HG03039 (cell line): ENCODE data around the gene DPP6.

ENCODE experiments used
- ATAC-seq: cut with Tn5 transposase; IDR thresholded peaks from one replicate; pipeline ENCODE4 v1.9.1; 2021; ENCODE audit warnings: mild to moderate bottlenecking, moderate library complexity; ENCODE audit not compliant: unreplicated experiment

The DPP6 gene

DNA sequence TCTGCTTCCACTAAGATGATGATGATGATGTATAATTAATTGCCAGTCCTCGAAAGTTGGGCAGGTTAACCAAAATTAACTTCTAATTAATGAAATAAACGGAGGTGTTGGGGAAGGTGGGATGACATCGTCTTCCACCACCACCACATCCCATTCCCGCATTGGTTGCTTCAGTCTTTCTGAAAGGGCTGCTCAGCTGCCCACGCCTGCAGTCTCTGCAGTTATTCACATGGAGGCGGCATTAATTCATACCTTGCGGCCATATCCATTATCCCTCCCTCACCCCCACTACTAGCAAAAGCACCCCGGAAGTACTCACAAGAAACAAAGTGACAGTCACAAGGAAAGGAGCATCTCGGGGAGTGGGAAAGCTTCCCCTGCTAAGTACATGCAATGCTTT is 387.9 kb downstream of the DPP6 start:
- ATAC-seq: no peak

DNA sequence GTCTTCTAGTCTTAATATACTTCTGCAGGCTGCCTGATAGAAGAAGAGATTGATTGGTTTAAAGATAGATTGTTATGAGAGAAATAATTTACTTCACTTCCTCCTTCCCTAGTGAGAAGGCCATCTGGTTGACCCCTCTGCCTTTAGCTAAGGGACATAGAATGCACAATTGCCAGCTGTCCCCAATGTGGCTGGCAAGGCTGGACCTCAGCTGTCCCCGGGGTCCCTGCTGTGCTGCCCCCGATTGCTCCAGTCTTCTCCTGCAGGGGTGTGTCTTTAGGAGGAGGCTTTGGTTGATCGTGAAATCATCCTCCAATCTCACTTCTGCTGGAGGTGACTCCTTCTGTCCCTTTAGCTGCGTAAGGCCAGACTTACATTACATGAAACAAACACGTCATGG is 388.5 kb downstream of the DPP6 start:
- ATAC-seq: no peak

DNA sequence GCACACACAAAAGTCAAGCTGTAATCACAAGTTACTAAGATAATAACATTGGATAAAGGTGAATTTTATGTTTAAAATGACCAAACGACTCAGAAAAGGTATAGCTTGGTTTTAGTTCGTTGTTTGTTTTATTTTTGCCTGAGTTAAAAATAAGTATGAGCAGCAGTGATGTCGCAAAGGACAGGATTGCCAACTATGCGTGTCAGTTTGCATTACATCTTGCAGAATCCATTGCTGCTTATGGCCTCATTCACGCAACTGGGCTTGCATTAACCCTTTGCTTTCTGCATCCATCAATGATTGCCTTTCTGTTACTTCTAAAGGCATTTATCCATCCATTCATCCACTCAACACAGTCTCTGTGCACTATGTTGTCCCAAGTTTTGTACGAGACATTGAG is 389.6 kb downstream of the DPP6 start:
- ATAC-seq: no peak

DNA sequence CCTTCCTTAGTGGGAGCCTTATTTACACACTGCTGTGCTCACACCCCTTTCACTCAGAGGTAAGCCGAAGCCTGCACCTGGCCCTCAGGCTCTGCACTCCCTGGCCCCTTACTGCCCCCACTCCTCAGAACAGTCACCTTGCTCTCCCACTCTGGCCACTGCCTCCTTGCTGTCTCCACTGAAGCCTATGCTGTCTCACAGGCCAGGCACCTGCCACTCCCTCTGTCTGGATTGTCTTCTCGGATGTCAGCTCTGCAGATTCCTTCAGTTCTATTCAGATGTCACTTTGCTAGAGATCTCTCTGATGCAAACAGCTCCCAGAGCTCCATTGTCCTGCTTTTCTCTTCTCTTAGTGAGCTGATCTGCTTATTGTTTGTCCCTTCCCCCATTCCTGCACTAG is 390.7 kb downstream of the DPP6 start:
- no peak for ATAC-seq

- no peak for ATAC-seq
Observed at GRCh38 chr7:154450451-154450850, 398.3 kb downstream of the DPP6 start.

GRCh38 chr7:154451480-154452457 is 399.6 kb downstream of the DPP6 start:
- no peak for ATAC-seq

DNA sequence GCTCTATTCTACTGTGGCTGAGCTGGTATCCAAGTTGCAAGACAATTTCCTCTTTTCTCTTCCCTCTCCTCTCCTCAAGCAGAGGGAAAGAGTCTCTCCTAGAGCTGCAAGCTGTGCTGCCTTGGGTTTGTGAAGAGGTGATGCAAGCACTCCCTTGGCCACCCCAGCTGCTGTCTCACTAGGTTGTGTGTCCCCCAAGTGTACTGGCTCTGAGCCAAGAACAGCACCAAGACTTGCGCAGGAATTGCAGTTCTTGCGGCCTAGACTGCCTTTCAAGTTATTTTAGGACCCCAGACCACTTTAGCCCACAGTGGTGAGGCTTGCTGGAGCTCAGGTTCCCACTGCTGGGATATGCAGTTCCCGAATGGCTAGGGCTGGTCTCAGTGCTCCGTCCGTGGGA is 411.6 kb downstream of the DPP6 start:
- ATAC-seq: no peak

DNA sequence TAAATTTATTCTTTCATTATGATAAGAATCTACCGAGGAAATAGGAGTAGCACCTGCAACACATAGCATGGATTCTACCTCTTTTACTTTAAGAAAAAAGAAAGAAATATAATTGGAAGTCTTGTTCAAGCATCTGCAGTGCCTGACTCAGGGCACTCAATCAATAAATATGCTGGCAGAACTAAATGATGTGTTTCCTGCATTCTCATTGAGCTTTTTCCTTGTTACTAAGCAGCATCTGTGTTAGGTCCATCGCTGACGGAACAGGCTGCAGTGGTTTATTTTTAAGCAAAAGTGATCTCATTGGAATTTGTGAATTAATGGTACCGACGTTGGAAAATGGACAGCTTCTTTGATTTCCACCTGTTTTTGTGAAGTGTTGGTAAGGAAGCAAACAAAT is 417.5 kb downstream of the DPP6 start:
- ATAC-seq: no peak

GRCh38 chr7:154472343-154472742 is 420.1 kb downstream of the DPP6 start:
- ATAC-seq: no peak

DNA sequence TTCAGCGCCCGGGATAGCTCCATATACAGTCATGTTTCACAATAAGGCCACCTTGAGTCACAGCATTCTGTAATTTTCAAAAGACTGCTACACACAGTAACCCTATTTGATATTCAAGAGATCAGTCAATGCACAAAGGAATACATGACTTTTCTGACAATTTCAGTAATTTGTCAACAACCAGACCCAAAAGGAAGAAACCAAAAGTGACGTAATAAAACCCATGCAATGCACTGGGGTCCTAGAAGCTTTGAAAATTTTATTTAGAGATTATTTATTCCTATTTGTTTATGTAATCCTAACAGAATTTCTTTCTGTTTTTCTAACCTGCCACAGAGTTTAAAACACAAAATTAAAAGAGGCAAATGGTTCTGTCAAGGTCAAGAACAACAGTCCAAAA is 421.2 kb downstream of the DPP6 start:
- ATAC-seq: no peak

DNA sequence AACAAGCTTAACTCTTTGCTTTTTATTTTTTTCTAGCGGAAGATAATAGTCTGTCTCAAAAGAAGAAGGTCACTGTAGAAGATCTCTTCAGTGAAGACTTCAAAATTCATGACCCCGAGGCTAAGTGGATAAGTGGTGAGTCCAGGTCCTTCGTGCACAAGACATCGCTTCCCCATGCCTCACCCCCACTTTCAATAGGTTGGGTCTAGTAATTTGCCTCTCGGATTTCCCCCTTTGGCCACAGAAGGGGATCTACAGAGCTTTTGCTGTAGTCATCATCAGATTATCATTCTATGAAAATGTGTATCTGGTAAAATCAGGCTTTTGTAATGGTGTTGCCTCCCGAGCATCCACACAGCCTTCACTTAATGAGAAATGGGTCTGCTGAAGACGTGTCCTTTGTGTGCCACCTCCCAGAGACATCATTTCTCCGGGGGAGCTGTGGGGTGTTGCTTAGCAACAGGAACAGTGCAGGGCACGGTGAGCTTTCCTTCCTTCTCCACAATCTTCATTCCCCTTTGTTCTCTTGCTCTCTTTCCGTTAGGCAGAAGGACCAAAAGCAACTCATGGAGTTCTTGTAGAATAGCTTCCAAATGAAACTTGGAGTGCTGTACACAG is 422.8 kb downstream of the DPP6 start:
- ATAC-seq: no peak

- ATAC-seq: no peak
Observed at GRCh38 chr7:154475864-154476263, 423.7 kb downstream of the DPP6 start.

DNA sequence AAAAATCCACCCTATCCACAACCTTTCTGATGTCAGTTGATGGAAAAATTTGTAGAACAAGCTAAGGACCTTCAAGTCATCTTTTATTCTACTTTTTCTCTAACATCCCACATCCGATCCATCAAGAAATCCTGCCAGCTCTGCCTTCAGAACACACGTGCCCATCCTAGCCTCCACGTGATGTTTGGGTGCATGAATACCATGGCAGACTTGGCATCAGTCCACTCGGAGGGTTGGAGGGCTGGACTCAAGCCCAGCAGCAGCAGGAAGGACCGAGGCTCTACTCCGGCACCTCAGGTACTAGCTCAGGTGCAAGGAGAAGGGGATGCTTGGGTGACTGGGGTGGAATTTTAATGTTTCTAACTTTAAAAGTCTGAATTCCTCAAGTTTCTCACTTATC is 428.6 kb downstream of the DPP6 start:
- ATAC-seq: no peak

- ATAC-seq: no peak
Observed at GRCh38 chr7:154482863-154483262, 430.7 kb downstream of the DPP6 start.

DNA sequence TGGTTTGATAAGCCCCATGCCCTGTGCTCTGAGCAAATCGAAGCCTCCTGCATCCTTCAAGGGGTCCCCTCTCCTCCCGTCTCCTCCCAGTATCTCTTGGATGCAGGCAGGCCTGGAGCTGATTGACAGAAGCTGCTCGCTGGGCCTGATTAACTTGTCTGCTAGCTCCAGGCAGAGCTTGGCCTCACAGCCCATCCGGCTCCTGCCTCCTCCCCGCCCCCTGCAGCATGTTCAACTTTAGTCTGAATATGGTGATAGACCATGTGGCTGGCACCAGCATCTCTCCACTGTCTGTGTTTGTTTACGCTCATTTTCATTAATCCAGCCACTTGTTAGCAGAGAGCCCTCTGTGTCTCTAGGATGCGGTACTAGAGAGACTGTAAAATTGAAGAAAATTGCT is 432.2 kb downstream of the DPP6 start:
- ATAC-seq: no peak

- ATAC-seq: no peak
Observed at GRCh38 chr7:154484943-154485342, 432.7 kb downstream of the DPP6 start.

DNA sequence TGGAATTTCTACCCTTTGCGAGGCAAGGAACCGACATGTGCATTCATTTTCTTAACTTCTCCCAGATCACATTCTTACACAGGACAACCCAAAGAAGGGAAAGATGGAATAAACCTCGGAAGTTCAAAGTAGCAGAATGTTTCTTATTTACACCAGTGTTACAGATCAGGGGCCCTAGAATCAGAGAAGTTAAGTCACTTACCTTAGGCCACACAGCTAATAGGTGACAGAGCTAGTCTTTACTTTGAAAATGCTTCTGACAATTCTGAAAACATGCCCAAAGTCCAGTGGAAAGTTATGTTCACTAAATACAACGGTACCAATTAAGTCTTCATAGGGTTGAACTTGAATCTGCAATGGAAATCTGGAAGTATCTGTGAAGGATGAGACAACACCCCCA is 437.7 kb downstream of the DPP6 start:
- ATAC-seq: no peak

- ATAC-seq: no peak
Observed at GRCh38 chr7:154493594-154493993, 441.4 kb downstream of the DPP6 start.

GRCh38 chr7:154497751-154498150 is 445.6 kb downstream of the DPP6 start:
- ATAC-seq: no peak

DNA sequence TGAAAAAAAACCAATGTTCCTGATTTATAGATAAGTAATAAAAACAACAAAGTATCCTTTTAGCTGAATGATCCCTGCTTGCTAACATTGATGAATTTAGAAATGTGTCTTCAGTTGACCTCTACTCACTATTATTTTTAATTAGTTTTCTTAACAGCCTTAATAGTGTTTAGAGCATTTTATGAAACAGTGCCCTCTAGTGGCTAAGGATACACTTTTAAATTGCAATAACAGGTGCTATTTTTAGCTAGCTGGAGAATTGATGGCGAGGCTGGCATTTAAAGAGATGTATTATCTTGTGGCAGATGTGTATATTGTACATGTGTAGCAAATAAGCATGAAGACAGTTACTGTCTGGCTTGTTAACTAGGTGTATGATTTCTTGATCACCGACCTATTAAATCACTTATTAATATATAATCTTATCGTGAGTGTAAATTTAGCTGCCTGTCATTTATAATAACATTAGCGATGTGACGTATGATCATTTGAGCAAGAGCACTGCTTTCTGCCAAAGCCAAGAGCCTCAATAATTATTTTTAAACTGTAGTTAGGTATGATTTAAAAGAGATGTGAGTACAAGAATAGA is 451.9 kb downstream of the DPP6 start:
- no peak for ATAC-seq

GRCh38 chr7:154504918-154505317 is 452.7 kb downstream of the DPP6 start:
- ATAC-seq: no peak

- ATAC-seq: no peak
Observed at GRCh38 chr7:154505362-154505761, 453.2 kb downstream of the DPP6 start.
